M059J (cell line): Measurements from ENCODE around the gene S1PR2. TPM values are rescaled to one million over a fixed set of nuclear protein-coding genes. Genes with fewer than 3 reads are reported as not detected.

Experiments
- DNase-seq: peaks from one replicate; pipeline ENCODE4 v3.0.0-alpha.2; 2012; ENCODE audit warnings: low read depth
- total RNA-seq: library from RNA; depleted of rRNA; stranded (reverse); fragments of >200 nt; shearing (Covaris generic); gene quantifications from 2 replicates; pipeline ENCODE4 v1.2.3, GENCODE V29; 2014; rRNA removed

S1PR2 gene
- 7.1 and 8.3 TPM in 2 replicates for total RNA-seq

- peak; percentile 62 for DNase-seq
Observed at GRCh38 chr19:10230861-10231611, at the start of gene S1PR2. S1PR2 (minus strand) TSS chr19:10231331; CDS start chr19:10224905, 6,426 bp downstream.

- no peak for DNase-seq
Observed at GRCh38 chr19:10279737-10280442, 48.8 kb upstream of the S1PR2 start.

- DNase-seq: no peak
Observed at GRCh38 chr19:10278935-10279334, 47.8 kb upstream of the S1PR2 start.

GRCh38 chr19:10277795-10278589 lies 46.9 kb upstream of the S1PR2 start:
- DNase-seq: no peak

- DNase-seq: no peak
Observed at GRCh38 chr19:10274589-10274988, 43.5 kb upstream of the S1PR2 start.

- peak; percentile 47 for DNase-seq
Observed at GRCh38 chr19:10271543-10272086, 40.5 kb upstream of the S1PR2 start.

GRCh38 chr19:10270616-10271394 lies 39.7 kb upstream of the S1PR2 start, which contains the start of gene ICAM1:
ICAM1 (plus strand) TSS chr19:10271120; CDS start chr19:10271160, 40 bp downstream.
- DNase-seq: peak; percentile 80

- peak; percentile 78 for DNase-seq
Observed at GRCh38 chr19:10270180-10270615, 39.1 kb upstream of the S1PR2 start.

- DNase-seq: peak; percentile 75
Observed at GRCh38 chr19:10269333-10270179, 38.4 kb upstream of the S1PR2 start.

GRCh38 chr19:10268071-10268470 lies 36.9 kb upstream of the S1PR2 start:
- no peak for DNase-seq

GRCh38 chr19:10266706-10267105 lies 35.6 kb upstream of the S1PR2 start:
- DNase-seq: no peak

- DNase-seq: peak; percentile 60
Observed at GRCh38 chr19:10262771-10263170, 31.6 kb upstream of the S1PR2 start.

- DNase-seq: peak; percentile 38
Observed at GRCh38 chr19:10260141-10260584, 29.0 kb upstream of the S1PR2 start.

GRCh38 chr19:10259162-10259905 lies 28.2 kb upstream of the S1PR2 start:
- peak; percentile 80 for DNase-seq

- no peak for DNase-seq
Observed at GRCh38 chr19:10258080-10258710, 27.1 kb upstream of the S1PR2 start.

- no peak for DNase-seq
Observed at GRCh38 chr19:10256970-10257615, 26.0 kb upstream of the S1PR2 start.

GRCh38 chr19:10256551-10256950 lies 25.4 kb upstream of the S1PR2 start:
- DNase-seq: no peak

- DNase-seq: no peak
Observed at GRCh38 chr19:10255358-10255757, 24.2 kb upstream of the S1PR2 start.
